Rectal smooth muscle tissue (tissue), 1 donor: ENCODE data around the gene MCRIP2.

Experiments
- H3K27ac ChIP-seq: one replicate; pipeline ENCODE4 v1.7.0; 2013; ENCODE audit warnings: low read depth, low read length, inconsistent platforms
- H3K27me3 ChIP-seq: one replicate; pipeline ENCODE4 v1.7.0; 2013; ENCODE audit warnings: low read length; ENCODE audit not compliant: control insufficient read depth, insufficient read depth
- H3K36me3 ChIP-seq: one replicate; pipeline ENCODE4 v1.7.0; 2013; ENCODE audit warnings: low read length; ENCODE audit not compliant: control insufficient read depth, insufficient read depth
- H3K4me1 ChIP-seq: one replicate; pipeline ENCODE4 v1.7.0; 2013; ENCODE audit warnings: low read length; ENCODE audit not compliant: control insufficient read depth, insufficient read depth
- H3K4me3 ChIP-seq: one replicate; pipeline ENCODE4 v1.7.0; 2013; ENCODE audit warnings: low read length
- H3K9ac ChIP-seq: one replicate; pipeline ENCODE4 v1.7.0; 2013; ENCODE audit warnings: low read length

The MCRIP2 gene

DNA sequence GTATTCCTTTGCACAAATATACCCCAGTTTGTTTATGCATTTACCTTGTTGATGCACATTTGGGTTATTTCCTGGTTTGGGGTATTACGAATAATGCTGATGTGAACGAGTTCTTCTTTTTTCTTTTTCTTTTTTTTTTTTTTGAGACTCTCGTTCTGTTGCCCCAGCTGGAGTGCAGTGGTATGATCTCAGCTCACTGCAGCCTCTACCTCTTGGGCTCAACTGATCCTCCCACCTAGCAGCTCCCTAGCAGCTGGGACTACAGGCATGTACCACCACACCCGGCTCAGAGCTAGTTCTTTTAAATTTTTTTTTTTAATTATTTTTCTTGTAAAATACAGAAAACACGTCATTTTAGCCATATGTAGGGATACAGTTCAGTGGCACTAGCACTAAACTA lies 37.7 kb upstream of the MCRIP2 start:
- H3K27me3 ChIP-seq = no peaks in the 10 kb centered on the region
- no peaks in the 10 kb centered on the region for H3K4me1 ChIP-seq
- peaks cover 6% of the 10 kb centered on the region for H3K36me3 ChIP-seq
- no peak overlapping the region for H3K4me3 ChIP-seq
- no peak overlapping the region for H3K9ac ChIP-seq
- H3K27ac ChIP-seq = no peak overlapping the region

DNA sequence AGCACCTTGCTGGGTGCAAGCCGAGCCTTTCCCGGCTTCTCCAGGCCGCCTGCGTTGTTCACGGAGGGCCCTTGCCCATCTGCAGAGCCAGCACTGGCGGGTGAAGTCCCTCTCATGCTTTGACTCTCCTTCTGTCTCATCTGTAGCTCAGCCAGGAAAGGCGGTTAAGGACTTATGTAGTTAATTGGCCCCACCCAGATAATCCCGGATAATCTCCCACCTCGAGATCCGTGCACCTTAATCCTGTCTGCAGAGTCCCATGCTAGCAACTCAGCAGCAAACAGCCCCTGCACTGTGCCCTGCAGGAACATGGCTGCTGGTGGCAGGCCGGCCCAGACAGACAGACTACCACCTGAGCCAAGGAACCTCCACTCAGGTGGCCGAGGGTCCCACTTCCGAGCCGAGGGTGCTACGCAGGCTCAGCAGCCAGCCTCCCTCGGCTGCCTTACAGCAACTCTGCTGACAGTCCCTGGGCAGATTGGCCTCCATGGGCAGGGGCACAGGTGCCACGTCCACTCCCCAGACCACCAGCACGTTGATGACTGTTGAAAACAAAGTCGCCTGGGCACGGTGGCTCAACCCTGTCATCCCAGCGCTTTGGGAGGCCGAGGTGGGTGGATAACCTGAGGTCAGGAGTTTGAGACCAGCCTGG lies 34.8 kb upstream of the MCRIP2 start:
- H3K27ac ChIP-seq = no peak overlapping the region
- peaks cover 2% of the 10 kb centered on the region for H3K4me1 ChIP-seq
- no peaks in the 10 kb centered on the region for H3K27me3 ChIP-seq
- H3K9ac ChIP-seq = no peak overlapping the region
- H3K36me3 ChIP-seq = no peaks in the 10 kb centered on the region
- no peak overlapping the region for H3K4me3 ChIP-seq

DNA sequence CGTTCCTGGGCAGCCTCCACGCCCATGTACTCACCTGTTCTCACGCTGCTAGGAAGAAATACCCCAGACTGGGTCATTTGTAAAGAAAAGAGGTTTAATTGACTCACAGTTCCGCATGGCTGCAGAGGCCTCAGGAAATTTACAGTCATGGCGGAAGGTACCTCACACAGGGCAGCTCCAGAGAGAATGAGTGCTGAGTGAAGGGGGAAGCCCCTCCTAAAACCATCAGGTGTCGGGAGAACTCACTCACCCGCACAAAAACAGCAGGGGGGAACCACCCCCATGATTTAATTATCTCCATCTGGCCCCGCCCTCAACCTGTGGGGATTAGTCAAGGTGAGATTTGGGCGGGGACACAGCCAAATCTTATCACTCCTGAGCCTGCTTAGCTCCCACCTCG lies 33.6 kb upstream of the MCRIP2 start:
- H3K36me3 ChIP-seq = no peaks in the 10 kb centered on the region
- H3K27ac ChIP-seq = no peak overlapping the region
- H3K4me1 ChIP-seq = peaks cover 2% of the 10 kb centered on the region
- H3K9ac ChIP-seq = no peak overlapping the region
- no peaks in the 10 kb centered on the region for H3K27me3 ChIP-seq
- H3K4me3 ChIP-seq = no peak overlapping the region

DNA sequence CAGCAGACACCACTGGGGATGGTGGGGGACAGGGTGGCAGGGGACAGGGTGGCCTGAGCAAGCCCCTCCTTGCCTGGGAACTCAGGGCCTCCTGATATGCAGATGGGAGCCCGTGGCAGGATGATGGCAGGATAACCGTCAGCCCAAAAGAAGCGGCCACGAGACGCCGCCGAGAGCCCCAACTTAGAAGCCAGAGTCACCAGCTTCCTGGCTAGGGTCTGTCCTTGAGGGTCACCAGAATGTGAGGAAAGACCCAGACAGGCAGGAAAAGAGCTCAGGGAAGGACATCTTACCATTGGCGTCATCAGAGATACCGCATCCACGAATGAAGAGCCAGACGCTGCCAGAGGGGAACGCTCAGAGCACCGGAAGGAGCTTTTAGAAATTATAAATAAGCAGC lies 32.3 kb upstream of the MCRIP2 start:
- H3K4me3 ChIP-seq = no peak overlapping the region
- H3K27ac ChIP-seq = no peak overlapping the region
- H3K9ac ChIP-seq = no peak overlapping the region
- no peaks in the 10 kb centered on the region for H3K36me3 ChIP-seq
- peaks cover 2% of the 10 kb centered on the region for H3K4me1 ChIP-seq
- no peaks in the 10 kb centered on the region for H3K27me3 ChIP-seq

DNA sequence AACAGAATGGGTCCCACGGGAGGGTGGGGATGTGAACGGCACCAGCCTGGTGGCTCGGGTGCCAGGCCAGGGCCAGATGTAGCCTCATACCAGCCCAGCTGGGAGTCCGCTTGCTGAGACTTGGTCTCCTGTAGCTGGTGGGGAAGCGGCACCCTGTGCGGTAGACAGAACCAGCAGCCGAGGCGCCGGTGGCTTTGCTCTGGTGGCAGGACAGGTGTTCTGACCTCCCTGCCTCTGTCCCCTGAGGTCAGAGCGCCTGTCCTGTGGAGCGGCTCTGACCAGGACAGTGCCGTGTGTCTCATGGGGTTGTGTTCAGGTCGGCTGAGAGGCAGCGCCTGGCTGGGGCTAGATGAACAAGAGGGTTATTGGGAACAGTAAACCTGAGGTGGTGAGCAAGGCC lies 31.6 kb upstream of the MCRIP2 start:
- Histone ChIP-seq H3K4me3 (no peak overlapping the region), H3K9ac (no peak overlapping the region), H3K27ac (no peak overlapping the region), H3K27me3 (no peaks in the 10 kb centered on the region), H3K4me1 (peaks cover 2% of the 10 kb centered on the region), H3K36me3 (no peaks in the 10 kb centered on the region)

DNA sequence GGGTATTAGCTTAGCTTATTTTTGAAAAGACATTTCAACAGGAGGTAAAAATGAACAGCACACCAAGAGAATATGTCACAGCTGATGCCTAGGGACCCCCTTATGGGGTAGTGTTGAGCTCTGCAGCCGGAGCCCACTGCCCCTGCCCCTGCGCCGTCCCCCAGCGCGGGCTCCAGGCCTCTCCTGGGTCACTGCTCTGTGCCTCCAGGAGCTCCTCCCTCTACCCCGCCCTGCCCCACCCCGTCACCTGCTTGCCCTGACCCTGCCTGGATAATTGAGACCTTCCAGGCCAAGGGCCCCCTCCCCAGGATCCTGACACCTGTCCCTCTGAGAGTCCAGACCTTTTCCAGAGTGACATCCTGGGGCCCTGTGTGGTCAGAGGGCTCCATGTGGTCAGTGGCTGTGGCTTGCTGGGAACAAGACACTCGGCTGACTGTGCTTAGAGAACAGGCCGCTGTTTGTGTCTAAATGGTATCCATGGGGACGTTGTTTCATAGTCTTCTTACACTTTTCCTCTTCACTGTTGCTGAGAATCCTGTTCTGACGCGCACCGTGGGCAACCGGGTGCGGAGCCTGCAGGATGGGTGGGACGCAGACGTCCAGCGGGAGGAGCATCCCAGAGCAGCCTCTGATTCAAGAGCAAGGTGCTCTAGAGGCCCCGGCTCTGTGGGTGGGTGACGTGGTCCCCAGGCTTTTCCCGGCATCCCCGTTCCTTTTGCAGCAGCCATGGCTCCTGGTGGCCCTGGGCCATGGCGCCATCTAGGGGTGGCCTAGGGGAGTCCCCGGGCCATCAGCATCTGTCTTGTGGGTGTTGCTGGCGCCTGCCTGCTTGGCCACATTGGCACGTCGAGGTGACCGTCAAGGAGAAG lies 30.9 kb upstream of the MCRIP2 start:
- Histone ChIP-seq H3K27ac (no peak overlapping the region), H3K4me3 (no peak overlapping the region), H3K4me1 (peaks cover 2% of the 10 kb centered on the region), H3K36me3 (no peaks in the 10 kb centered on the region), H3K27me3 (no peaks in the 10 kb centered on the region), H3K9ac (no peak overlapping the region)

DNA sequence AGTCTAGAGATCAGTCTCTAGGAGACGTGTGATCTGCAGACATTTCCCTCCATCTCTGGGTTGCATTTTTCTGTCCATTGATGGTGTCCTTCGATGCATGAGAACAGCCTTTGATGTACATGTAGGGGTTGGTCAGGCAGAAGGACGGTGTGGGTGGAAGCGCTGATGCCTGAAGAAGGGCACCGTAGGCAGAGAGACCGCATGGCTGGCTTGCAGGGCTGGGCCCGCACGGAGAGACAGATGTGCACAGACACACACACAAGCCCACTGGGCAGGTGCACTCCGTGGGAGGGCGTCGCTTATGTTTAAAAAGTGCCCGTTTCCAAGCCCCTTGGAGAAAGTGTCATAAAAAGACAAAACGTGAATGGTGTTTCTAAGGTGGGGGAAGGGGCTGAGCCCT lies 26.5 kb upstream of the MCRIP2 start:
- H3K9ac ChIP-seq = no peak overlapping the region
- peaks cover 2% of the 10 kb centered on the region for H3K36me3 ChIP-seq
- H3K4me3 ChIP-seq = no peak overlapping the region
- H3K27ac ChIP-seq = no peak overlapping the region
- peaks cover 2% of the 10 kb centered on the region for H3K4me1 ChIP-seq
- no peaks in the 10 kb centered on the region for H3K27me3 ChIP-seq

DNA sequence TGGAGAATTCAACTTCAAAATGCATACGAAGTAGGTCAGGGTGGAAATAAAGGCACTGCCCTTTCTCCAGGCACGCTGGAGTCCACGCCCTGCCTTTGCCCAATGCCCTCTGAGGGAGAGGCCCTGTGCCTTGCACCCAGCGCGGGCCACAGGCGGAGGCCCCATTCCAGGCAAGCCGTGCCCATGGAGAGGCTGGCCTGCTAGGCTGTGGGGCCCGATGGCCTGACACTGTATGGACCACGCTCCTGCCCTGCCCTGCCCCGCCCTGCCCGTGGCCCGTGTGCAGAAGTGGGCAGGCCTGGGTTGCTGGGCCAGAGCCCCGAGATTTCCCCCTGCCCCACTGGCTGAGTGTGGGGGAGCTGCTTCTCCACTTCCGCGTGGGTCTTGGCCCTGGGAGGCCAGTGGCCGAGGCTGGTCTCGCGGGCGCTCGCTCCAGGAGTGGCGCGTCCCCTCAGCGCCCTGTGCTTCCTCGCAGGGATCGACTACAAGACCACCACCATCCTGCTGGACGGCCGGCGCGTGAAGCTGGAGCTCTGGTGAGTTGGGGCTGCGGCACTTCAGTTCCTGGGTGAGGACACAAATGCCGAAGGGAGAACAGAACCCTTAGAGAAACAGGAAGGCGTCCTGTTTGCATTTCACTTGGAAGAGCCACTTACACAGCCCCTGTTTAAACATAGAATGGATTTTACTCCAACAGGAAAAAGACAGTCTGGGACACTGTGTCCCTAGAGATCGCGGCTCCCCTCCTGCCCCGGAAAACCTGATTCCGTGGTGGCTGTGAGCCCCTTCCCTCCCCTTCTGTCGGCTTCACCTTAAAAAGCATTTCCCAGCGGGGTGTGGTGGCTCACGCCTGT lies 24.7 kb upstream of the MCRIP2 start:
- Histone ChIP-seq H3K27ac (no peak overlapping the region), H3K36me3 (peaks cover 2% of the 10 kb centered on the region), H3K9ac (no peak overlapping the region), H3K4me3 (no peak overlapping the region), H3K27me3 (no peaks in the 10 kb centered on the region), H3K4me1 (peaks cover 5% of the 10 kb centered on the region)

DNA sequence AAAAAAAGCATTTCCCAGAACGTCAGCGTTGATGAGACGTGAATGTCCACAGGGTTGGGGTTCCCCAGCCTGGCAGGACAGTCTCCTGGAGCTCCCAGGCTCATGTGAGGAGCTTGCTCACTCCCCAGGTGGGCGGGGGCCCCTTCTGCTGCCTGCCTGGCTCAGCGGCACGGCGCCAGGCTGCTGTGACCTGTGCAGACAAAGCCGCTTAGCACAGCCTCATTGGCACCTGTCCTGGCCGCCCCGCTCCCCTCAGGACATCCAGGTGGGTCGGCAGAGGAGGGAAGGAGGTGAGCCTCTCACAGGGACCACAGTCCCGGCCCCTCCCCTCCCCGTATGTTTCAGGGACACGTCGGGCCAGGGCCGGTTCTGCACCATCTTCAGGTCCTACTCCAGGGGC lies 23.8 kb upstream of the MCRIP2 start:
- H3K27ac ChIP-seq = no peak overlapping the region
- H3K9ac ChIP-seq = no peak overlapping the region
- peaks cover 6% of the 10 kb centered on the region for H3K4me1 ChIP-seq
- H3K27me3 ChIP-seq = no peaks in the 10 kb centered on the region
- H3K36me3 ChIP-seq = peaks cover 2% of the 10 kb centered on the region
- H3K4me3 ChIP-seq = no peak overlapping the region

DNA sequence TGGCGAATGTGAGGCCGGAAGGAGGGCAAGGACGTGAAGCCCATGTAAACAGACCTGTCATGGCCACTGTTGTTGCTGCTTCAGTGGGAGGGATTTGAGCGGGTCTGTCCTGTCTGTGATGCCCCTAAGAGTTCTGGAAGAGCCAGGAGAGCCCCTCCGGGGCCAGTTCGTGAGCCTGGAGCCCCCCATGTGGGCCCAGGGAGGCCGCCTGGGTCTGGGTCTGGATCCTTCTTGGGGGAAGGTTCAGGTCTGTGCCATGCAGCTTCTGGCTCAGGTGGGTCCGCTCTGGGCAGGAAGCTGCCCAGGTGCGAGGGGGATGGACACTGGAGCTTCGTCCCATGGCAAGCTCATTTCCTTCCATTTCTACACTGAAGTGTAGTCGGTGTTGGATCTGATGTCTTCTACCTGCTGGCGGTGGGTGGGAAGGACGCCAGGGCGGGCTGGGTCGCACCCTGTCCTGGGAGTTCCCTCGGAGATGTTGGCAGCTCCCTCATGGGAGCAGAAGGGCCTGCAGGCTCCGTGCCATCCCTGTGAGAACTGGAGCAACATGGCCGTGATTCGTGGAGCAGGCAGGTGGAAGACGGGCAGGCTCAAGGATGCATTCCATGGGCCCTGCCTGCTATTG lies 22.0 kb upstream of the MCRIP2 start:
- Histone ChIP-seq H3K4me1 (peaks cover 6% of the 10 kb centered on the region), H3K27ac (no peak overlapping the region), H3K36me3 (peaks cover 2% of the 10 kb centered on the region), H3K27me3 (no peaks in the 10 kb centered on the region), H3K4me3 (no peak overlapping the region), H3K9ac (no peak overlapping the region)

DNA sequence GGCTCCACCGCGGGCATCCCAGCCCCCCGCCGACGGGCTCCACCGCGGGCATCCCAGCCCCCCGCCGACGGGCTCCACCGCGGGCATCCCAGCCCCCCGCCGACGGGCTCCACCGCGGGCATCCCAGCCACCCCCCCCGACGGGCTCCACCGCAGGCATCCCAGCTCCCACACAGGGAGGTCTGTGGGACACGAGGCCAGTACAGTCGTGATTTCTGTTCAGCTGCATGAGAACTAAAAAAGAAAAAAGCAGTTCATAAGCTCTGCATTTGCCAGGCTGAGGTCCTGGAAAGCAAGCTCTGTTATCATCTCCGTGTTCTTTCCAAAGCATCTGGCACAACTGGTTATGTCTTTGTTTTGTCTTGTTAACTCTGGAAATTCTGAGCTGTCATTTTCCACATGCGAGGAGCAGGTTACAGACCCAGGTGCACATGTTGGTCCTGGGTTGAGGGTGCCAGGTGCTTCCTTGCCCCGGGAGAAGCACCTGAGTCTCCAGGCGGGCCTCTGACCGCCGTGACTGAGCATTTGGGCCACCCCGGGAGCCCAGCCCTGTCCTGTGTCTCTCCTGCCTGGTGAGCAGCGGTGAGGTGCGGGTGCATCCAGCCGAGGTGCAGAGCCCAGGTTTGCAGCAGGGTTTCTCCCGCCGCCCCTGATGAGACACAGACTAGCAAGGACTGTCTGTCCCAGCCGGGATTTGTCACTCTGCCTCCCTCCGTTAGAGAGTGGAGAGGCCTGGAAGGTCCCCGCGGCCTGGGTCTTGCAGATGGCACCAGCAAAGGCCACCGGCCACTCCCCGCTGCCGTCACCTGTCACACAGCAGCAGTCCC lies 20.7 kb upstream of the MCRIP2 start:
- H3K27ac ChIP-seq = no peak overlapping the region
- H3K4me3 ChIP-seq = no peak overlapping the region
- no peaks in the 10 kb centered on the region for H3K27me3 ChIP-seq
- peaks cover 6% of the 10 kb centered on the region for H3K4me1 ChIP-seq
- peaks cover 2% of the 10 kb centered on the region for H3K36me3 ChIP-seq
- H3K9ac ChIP-seq = no peak overlapping the region
